HG03097 (cell line): Measurements from ENCODE around the gene CLNK.

Source experiments
- ATAC-seq: cut with Tn5 transposase; IDR thresholded peaks from one replicate; pipeline ENCODE4 v1.9.1; 2021; ENCODE audit not compliant: unreplicated experiment, low FRiP score

The CLNK gene

GRCh38 chr4:10529291-10530136 is 155.1 kb downstream of the CLNK start:
- ATAC-seq = no peak

GRCh38 chr4:10527438-10527837 is 157.1 kb downstream of the CLNK start:
- no peak for ATAC-seq

- ATAC-seq = no peak
Observed at GRCh38 chr4:10526429-10527222, 157.9 kb downstream of the CLNK start.

GRCh38 chr4:10524196-10524833 is 160.3 kb downstream of the CLNK start:
- no peak for ATAC-seq

GRCh38 chr4:10521424-10521823 is 163.1 kb downstream of the CLNK start:
- ATAC-seq = no peak

GRCh38 chr4:10509733-10510132 is 174.8 kb downstream of the CLNK start:
- no peak for ATAC-seq

GRCh38 chr4:10506077-10506476 is 178.5 kb downstream of the CLNK start:
- no peak for ATAC-seq

GRCh38 chr4:10504570-10505179 is 179.9 kb downstream of the CLNK start:
- no peak for ATAC-seq

- no peak for ATAC-seq
Observed at GRCh38 chr4:10502717-10503116, 181.9 kb downstream of the CLNK start.

- no peak for ATAC-seq
Observed at GRCh38 chr4:10500776-10501175, 183.8 kb downstream of the CLNK start.

GRCh38 chr4:10496200-10496599 is 188.4 kb downstream of the CLNK start:
- ATAC-seq = no peak

GRCh38 chr4:10495651-10496050 is 188.9 kb downstream of the CLNK start:
- no peak for ATAC-seq

- ATAC-seq = no peak
Observed at GRCh38 chr4:10492464-10492863, 192.1 kb downstream of the CLNK start.

- no peak for ATAC-seq
Observed at GRCh38 chr4:10491401-10491800, 193.2 kb downstream of the CLNK start.

GRCh38 chr4:10490996-10491395 is 193.6 kb downstream of the CLNK start:
- no peak for ATAC-seq

- ATAC-seq = no peak
Observed at GRCh38 chr4:10482913-10483312, 201.7 kb downstream of the CLNK start.

GRCh38 chr4:10480616-10481015 is 204.0 kb downstream of the CLNK start:
- no peak for ATAC-seq

GRCh38 chr4:10478621-10479020 is 205.9 kb downstream of the CLNK start:
- ATAC-seq = no peak

- ATAC-seq = no peak
Observed at GRCh38 chr4:10470505-10470904, 214.1 kb downstream of the CLNK start.

- no peak for ATAC-seq
Observed at GRCh38 chr4:10466161-10466560, 218.4 kb downstream of the CLNK start.

- ATAC-seq = no peak
Observed at GRCh38 chr4:10462876-10463275, 221.7 kb downstream of the CLNK start.
